ENCODE measurements around the gene DNAH3.

DNA sequence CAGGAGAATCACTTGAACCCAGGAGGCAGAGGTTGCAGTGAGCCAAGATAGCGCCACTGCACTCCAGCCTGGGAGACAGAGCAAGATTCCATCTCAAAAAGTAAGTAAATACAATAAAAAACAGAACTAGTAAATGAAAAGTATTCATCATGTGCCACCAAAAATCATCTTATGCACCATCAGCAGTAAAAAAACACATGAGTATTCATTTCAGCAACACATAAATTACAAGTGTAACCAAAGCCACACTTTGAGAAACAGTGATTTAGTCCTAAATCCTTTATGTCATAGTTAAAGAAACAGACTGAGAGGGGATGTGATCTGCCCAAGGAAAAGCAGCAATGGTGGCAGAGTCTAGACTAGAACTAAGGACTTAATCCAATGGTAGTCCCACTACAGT lies 263.4 kb downstream of the DNAH3 start:
- TF ChIP-seq, protein P1, sequence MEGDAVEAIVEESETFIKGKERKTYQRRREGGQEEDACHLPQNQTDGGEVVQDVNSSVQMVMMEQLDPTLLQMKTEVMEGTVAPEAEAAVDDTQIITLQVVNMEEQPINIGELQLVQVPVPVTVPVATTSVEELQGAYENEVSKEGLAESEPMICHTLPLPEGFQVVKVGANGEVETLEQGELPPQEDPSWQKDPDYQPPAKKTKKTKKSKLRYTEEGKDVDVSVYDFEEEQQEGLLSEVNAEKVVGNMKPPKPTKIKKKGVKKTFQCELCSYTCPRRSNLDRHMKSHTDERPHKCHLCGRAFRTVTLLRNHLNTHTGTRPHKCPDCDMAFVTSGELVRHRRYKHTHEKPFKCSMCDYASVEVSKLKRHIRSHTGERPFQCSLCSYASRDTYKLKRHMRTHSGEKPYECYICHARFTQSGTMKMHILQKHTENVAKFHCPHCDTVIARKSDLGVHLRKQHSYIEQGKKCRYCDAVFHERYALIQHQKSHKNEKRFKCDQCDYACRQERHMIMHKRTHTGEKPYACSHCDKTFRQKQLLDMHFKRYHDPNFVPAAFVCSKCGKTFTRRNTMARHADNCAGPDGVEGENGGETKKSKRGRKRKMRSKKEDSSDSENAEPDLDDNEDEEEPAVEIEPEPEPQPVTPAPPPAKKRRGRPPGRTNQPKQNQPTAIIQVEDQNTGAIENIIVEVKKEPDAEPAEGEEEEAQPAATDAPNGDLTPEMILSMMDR (conservative IDR thresholded peaks at IDR 0.05; ENCODE audit: low read depth in 2 of 2): no peak
- no peak for TF ChIP-seq EZH2 (IDR thresholded peaks at IDR 0.05; ENCODE audit: low read depth, unreplicated experiment)
- no peak for TF ChIP-seq EZH2phosphoT487 (IDR thresholded peaks at IDR 0.05; ENCODE audit: unreplicated experiment)
- TF ChIP-seq REST (IDR thresholded peaks at IDR 0.05; ENCODE audit: unreplicated experiment): no peak
- no peak for TF ChIP-seq CREB1 (CRISPR knock-in tag; IDR thresholded peaks at IDR 0.05; ENCODE audit: low read depth)
- TF ChIP-seq POLR2AphosphoS5 (IDR thresholded peaks at IDR 0.05; ENCODE audit: low read depth): no peak
- no peak for TF ChIP-seq ZNF114 (CRISPR knock-in tag; IDR thresholded peaks at IDR 0.05)
- no peak for TF ChIP-seq NANOG (IDR thresholded peaks at IDR 0.05; ENCODE audit: borderline replicate concordance)
- TF ChIP-seq STAT1 (IDR thresholded peaks at IDR 0.05; ENCODE audit: unreplicated experiment): no peak
- TF ChIP-seq, protein P2, sequence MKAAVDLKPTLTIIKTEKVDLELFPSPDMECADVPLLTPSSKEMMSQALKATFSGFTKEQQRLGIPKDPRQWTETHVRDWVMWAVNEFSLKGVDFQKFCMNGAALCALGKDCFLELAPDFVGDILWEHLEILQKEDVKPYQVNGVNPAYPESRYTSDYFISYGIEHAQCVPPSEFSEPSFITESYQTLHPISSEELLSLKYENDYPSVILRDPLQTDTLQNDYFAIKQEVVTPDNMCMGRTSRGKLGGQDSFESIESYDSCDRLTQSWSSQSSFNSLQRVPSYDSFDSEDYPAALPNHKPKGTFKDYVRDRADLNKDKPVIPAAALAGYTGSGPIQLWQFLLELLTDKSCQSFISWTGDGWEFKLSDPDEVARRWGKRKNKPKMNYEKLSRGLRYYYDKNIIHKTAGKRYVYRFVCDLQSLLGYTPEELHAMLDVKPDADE (IDR thresholded peaks at IDR 0.05): no peak
- no peak for TF ChIP-seq JUNB (IDR thresholded peaks at IDR 0.05; ENCODE audit: unreplicated experiment)

Measured in GM23338 (cell line).